ENCODE measurements around the gene NKD2. TPM values are rescaled to one million over a fixed set of nuclear protein-coding genes. Genes with fewer than 3 reads are reported as not detected.

NKD2 gene
- total RNA-seq, 2 donors from 2014 or later, result 1.4 to 1.5 TPM

DNA sequence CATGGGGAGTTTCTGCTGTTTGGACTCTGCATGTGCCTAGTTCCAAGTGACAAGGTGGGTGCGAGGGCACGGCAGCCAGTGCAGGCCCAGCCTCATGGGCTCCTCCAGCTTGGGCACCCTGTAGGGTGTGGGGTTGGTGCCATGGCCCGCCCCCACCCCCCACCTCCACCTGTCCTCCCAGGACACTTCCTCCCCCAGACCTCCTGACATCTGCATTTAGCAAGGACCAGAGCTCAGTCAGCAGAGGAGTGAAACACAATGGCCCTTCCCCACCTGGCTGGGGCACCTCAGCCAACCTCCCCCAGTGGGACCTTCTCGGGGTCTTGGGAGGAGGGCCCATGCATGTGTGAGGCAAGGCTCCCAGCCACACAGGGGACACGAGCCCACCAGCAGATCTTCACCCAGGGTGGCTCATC lies 1.9 kb upstream of the NKD2 start:
- Histone ChIP-seq H3K27me3 (replicated peaks; ENCODE audit: insufficient read depth) (peaks cover 6% of the 10 kb centered on the region), H3K36me3 (no peaks in the 10 kb centered on the region), H3K4me1 (ENCODE audit: control insufficient read depth in 1 of 2, low read depth in 2 of 2) (peaks cover 5 to 6% of the 10 kb centered on the region in 2 donors), H3K4me3 (no peak overlapping the region), H3K9me3 (no peaks in the 10 kb centered on the region), H3K27ac (no peak overlapping the region)
- DNase-seq (ENCODE audit: low spot score) (no peak), ATAC-seq (ENCODE audit: insufficient number of reproducible peaks, low FRiP score, low read depth) (no peak)
- TF ChIP-seq, protein P1, sequence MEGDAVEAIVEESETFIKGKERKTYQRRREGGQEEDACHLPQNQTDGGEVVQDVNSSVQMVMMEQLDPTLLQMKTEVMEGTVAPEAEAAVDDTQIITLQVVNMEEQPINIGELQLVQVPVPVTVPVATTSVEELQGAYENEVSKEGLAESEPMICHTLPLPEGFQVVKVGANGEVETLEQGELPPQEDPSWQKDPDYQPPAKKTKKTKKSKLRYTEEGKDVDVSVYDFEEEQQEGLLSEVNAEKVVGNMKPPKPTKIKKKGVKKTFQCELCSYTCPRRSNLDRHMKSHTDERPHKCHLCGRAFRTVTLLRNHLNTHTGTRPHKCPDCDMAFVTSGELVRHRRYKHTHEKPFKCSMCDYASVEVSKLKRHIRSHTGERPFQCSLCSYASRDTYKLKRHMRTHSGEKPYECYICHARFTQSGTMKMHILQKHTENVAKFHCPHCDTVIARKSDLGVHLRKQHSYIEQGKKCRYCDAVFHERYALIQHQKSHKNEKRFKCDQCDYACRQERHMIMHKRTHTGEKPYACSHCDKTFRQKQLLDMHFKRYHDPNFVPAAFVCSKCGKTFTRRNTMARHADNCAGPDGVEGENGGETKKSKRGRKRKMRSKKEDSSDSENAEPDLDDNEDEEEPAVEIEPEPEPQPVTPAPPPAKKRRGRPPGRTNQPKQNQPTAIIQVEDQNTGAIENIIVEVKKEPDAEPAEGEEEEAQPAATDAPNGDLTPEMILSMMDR (IDR thresholded peaks at IDR 0.05), result no peak

GRCh38 chr5:1007221-1007680 lies 1.4 kb upstream of the NKD2 start:
- DNase-seq (ENCODE audit: low spot score), result no peak
- Histone ChIP-seq H3K27ac (no peak overlapping the region), H3K9me3 (no peaks in the 10 kb centered on the region), H3K4me3 (no peak overlapping the region), H3K36me3 (no peaks in the 10 kb centered on the region), H3K27me3 (replicated peaks; ENCODE audit: insufficient read depth) (peaks cover 6% of the 10 kb centered on the region), H3K4me1 (ENCODE audit: control insufficient read depth in 1 of 2, low read depth in 2 of 2) (peaks cover 5 to 6% of the 10 kb centered on the region in 2 donors)
- ATAC-seq (ENCODE audit: insufficient number of reproducible peaks, low FRiP score, low read depth), result no peak
- TF ChIP-seq, protein P1 (IDR thresholded peaks at IDR 0.05), result no peak

- TF ChIP-seq, protein P1 (IDR thresholded peaks at IDR 0.05), result no peak
- H3K27ac ChIP-seq, result no peak overlapping the region
- H3K36me3 ChIP-seq, result no peaks in the 10 kb centered on the region
- no peak for DNase-seq (ENCODE audit: low spot score)
- H3K27me3 ChIP-seq (replicated peaks; ENCODE audit: insufficient read depth), result peaks cover 6% of the 10 kb centered on the region
- peaks cover 5 to 6% of the 10 kb centered on the region in 2 donors for H3K4me1 ChIP-seq (ENCODE audit: control insufficient read depth in 1 of 2, low read depth in 2 of 2)
- ATAC-seq (ENCODE audit: insufficient number of reproducible peaks, low FRiP score, low read depth), result no peak
- H3K4me3 ChIP-seq, result no peak overlapping the region
- no peaks in the 10 kb centered on the region for H3K9me3 ChIP-seq
These were observed 736 bp upstream of the NKD2 start for GRCh38 chr5:1007681-1008450.

DNA sequence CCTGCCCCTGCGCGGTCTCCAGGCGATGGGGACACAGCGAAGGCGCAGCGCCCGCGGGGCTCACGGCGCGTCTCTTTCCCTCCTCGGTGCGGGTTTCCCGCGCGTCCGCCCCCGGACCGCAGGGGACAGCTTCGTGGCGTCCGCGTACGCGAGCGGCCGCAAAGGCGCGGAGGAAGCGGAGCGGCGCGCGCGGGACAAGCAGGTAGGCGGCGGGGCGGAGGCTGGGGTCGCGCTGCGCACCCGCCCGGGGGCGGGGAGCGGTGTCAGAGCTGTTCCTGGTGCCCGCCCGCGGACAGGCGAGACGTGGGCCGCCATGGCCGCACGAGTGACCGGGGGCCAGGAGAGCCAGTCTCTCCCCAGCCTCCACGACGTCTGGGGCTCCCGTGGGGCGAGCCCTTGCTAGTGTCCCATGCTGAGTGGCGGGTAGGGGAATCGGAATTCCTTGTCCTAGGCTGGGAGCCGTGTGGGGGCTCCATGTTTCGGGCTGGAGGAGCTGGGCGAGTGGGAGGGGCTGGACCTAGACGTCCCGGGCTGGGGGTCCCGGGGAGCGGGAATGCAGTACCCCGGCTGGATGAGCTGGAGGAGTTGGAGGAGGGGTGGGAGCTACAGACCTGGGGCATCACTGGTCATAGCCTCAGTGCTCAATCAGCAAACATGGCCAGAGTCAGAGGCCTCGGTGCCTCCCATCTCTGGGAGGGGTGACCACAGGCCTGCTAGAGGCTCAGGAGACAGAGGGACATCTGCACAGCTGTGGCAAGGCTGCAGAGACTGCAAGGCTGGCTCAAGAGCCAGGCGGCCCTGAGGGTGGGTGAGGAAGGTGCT lies 968 bp downstream of the NKD2 start:
- Histone ChIP-seq H3K4me3 (peak overlapping the region; percentile 52), H3K9me3 (no peaks in the 10 kb centered on the region), H3K27ac (no peak overlapping the region), H3K27me3 (replicated peaks; ENCODE audit: insufficient read depth) (peaks cover 6% of the 10 kb centered on the region), H3K4me1 (ENCODE audit: control insufficient read depth in 1 of 2, low read depth in 2 of 2) (peaks cover 5 to 6% of the 10 kb centered on the region in 2 donors), H3K36me3 (no peaks in the 10 kb centered on the region)
- TF ChIP-seq, protein P1 (IDR thresholded peaks at IDR 0.05), result no peak
- DNase-seq (ENCODE audit: low spot score) (no peak), ATAC-seq (ENCODE audit: insufficient number of reproducible peaks, low FRiP score, low read depth) (no peak)

DNA sequence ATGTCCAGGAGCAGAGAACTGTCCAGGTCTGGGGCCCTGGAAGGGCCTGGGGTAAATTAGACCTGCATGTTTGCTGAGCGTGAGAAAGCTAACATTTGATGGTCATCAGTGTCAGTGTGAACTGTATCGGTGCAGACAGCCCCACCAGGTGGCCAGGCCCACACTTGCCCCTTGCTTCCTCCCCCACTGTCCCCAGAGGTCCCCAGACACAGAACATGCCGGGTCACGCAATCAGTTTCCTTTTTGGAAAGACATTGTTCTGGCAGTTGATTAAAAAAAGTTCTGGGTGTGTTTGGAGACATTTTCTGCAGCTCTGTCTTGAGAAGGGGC lies 1.5 kb downstream of the NKD2 start:
- no peak for DNase-seq (ENCODE audit: low spot score)
- Histone ChIP-seq H3K27ac (no peak overlapping the region), H3K4me3 (no peak overlapping the region), H3K4me1 (ENCODE audit: control insufficient read depth in 1 of 2, low read depth in 2 of 2) (peaks cover 5 to 6% of the 10 kb centered on the region in 2 donors), H3K36me3 (no peaks in the 10 kb centered on the region), H3K9me3 (no peaks in the 10 kb centered on the region), H3K27me3 (replicated peaks; ENCODE audit: insufficient read depth) (peaks cover 6% of the 10 kb centered on the region)
- no peak for ATAC-seq (ENCODE audit: insufficient number of reproducible peaks, low FRiP score, low read depth)
- TF ChIP-seq, protein P1 (IDR thresholded peaks at IDR 0.05), result no peak

Data from thoracic aorta (tissue), 2 donors.